IPS-18c (cell line): ENCODE data around the gene CAPN2.

ENCODE experiments used
- H3K4me3 ChIP-seq: 2 replicates; pipeline ENCODE4 v1.7.0; 2013; ENCODE audit warnings: low read depth, mild to moderate bottlenecking, low read length, moderate library complexity; ENCODE audit not compliant: insufficient read depth
- H3K9me3 ChIP-seq: one replicate; pipeline ENCODE4 v1.6.1; 2013; ENCODE audit warnings: mild to moderate bottlenecking, low read length, moderate library complexity; ENCODE audit not compliant: control insufficient read depth, insufficient read depth

CAPN2 gene

GRCh38 chr1:223765036-223765718 is 52.8 kb downstream of the CAPN2 start:
- no peak overlapping the region for H3K4me3 ChIP-seq
- H3K9me3 ChIP-seq, result no peaks in the 10 kb centered on the region

DNA sequence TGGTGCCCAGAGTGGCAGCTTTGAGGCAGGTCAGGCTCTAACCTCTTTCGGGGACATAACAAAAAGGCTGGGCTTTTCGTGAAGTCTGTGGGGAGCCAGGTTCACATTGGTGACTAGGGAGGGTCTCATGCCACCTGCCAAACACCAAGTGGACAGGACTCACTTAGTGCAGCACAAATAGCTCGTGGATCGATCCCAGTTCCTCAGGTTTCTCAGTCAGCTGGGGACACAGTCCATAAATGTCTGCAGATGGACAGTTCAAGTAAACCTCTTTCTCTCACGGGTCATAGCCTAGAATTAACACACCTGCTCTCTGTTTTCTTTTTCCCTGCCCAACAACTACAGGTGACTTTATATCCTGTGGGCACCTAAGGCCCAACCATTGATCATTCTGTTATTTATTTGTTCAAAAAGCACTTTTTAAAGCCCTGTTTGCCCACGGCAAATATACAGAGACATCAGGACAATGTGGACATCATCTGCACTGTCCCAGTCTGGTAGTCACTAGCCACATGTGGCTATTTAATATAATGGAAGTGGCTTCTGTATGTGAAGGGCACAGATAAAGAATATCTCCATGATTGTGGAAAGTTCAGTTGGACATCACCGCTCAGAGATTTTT is 53.5 kb downstream of the CAPN2 start:
- Histone ChIP-seq H3K4me3 (no peak overlapping the region), H3K9me3 (no peaks in the 10 kb centered on the region)

DNA sequence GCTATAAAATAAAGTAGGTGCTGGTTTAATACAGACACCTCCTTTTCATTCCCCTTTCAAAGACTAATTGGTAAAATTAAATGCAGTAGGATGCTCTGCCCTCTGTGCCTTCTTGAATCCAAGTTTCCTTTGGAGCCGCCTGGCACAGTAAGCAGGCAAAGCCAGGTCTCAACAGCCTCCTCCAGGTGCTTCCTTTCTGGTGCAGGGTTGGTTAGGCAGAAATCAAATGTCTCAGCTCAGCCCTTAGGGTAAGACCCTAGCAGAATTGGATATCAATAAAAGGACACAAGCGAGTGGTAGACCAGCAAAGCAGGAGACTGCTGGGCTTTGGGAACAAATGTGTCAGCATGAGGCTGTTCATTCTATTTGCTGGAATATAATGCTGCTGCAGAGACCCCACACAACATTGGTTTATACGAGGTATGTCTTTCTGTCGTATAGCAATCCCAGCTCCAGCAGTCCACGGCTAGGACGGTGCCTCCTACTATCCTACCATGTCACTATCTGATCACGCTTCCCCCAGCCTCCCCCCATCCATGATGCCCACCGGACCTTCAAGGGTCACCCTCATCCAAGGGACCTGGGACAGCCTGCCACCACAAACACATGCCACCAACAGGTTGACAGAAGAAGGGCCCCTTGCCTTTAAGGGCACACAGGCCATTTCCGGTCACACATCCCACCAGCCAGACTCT is 58.4 kb downstream of the CAPN2 start:
- H3K9me3 ChIP-seq, result no peaks in the 10 kb centered on the region
- H3K4me3 ChIP-seq, result no peak overlapping the region

DNA sequence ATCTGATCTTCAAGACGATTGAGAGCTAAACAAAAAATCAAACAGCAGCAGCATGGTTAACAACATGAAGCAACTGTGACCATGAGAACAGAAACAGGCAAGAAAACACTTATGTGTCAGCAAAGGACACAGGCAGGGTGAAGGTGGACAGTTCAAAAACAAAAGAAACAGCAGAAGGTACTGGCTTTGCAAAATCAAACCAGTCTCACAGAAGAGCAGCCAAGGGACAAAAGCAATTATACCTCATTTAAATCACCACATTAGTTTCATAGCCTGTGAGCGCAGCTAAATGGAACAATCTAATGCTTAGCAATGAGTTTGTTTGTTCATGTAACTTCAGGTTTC is 59.1 kb downstream of the CAPN2 start:
- H3K4me3 ChIP-seq, result no peak overlapping the region
- no peaks in the 10 kb centered on the region for H3K9me3 ChIP-seq

- no peak overlapping the region for H3K4me3 ChIP-seq
- H3K9me3 ChIP-seq, result no peaks in the 10 kb centered on the region
These were observed 59.8 kb downstream of the CAPN2 start for GRCh38 chr1:223771814-223772770.

DNA sequence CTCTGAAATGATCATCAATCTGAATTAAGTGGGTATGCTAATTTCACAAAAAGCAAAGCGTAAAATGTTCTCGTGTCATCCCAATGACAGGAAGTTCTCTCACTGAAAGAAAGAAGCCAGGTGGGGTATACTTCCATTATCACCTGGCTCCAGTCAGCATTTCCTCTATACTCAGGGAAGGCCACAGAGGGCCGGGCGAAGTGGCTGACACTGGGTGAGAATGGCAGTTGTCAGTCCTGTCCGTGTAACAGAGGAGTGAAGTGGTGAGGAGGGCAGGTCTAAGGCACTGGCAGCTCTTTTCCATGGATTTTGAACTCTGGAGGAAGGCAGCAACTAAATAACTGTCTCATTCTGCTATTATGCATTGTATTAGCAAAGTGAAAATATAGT is 60.4 kb downstream of the CAPN2 start:
- no peak overlapping the region for H3K4me3 ChIP-seq
- H3K9me3 ChIP-seq, result no peaks in the 10 kb centered on the region

- no peak overlapping the region for H3K4me3 ChIP-seq
These were observed 61.9 kb downstream of the CAPN2 start for GRCh38 chr1:223774134-223774814.

GRCh38 chr1:223775054-223775453 is 62.7 kb downstream of the CAPN2 start:
- H3K4me3 ChIP-seq, result no peak overlapping the region
- no peaks in the 10 kb centered on the region for H3K9me3 ChIP-seq

More at GRCh38 chr1:223774134-223774814, 61.9 kb downstream of the CAPN2 start:
- no peaks in the 10 kb centered on the region for H3K9me3 ChIP-seq

GRCh38 chr1:223775711-223776074 is 63.4 kb downstream of the CAPN2 start:
- Histone ChIP-seq H3K4me3 (no peak overlapping the region), H3K9me3 (no peaks in the 10 kb centered on the region)

DNA sequence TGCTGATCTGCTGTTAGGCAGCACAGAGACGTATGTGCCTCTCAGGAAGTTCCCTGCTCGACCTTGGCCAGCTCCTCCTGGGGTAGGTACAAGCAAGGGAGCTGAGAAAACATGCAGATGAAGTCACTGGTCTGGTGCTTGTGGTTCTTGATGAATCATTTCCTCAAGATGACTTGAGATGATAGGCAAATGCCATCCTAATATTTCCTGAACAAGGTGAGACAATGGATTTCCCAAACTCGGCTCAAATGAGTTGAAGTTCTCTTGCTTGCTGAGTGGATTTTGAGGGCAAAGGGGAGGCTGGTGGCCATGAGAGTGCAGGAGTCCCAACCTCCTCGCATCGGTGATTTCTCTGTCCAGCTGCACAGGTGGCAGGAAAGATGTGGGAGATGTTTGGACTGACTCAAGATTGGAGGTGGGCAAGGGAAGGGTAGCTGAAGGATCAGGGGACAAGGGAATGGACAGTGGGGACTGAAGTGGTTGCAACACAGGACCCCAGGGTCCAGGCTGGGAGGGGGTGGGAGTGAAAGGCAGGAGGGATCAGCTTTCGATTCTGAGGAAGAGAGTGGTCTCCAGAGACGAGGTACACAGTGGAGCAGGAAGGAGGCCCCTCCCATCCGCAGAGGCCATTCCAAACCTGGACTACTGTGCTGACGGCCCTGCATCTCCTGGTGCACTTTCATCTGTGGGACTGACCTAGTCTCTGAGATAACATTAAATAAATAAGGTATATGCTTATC is 63.9 kb downstream of the CAPN2 start:
- H3K4me3 ChIP-seq, result no peak overlapping the region
- no peaks in the 10 kb centered on the region for H3K9me3 ChIP-seq

GRCh38 chr1:223776826-223777454 is 64.6 kb downstream of the CAPN2 start:
- no peaks in the 10 kb centered on the region for H3K9me3 ChIP-seq

DNA sequence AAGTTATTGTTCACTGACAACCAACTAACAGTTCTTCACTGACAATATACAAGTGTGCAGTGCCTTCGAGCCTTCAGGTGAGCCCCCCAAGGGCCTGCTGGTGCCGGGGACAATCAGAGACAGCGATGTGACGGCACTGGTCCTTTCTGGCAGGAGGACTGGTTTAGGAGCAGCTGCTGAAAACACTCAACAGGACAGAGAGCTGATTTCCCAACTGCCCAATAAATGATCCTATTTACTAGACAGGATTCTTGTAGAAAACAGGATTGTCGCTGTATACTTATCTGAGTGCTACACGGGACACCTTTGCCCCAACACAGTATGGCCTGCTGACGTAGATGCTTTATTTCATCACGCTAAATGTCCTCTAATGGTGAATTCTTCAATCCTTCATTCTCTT is 68.0 kb downstream of the CAPN2 start:
- Histone ChIP-seq H3K9me3 (no peaks in the 10 kb centered on the region), H3K4me3 (no peak overlapping the region)

More at GRCh38 chr1:223776826-223777454, 64.6 kb downstream of the CAPN2 start:
- H3K4me3 ChIP-seq, result no peak overlapping the region

GRCh38 chr1:223780949-223781348 is 68.6 kb downstream of the CAPN2 start:
- no peak overlapping the region for H3K4me3 ChIP-seq
- H3K9me3 ChIP-seq, result no peaks in the 10 kb centered on the region

DNA sequence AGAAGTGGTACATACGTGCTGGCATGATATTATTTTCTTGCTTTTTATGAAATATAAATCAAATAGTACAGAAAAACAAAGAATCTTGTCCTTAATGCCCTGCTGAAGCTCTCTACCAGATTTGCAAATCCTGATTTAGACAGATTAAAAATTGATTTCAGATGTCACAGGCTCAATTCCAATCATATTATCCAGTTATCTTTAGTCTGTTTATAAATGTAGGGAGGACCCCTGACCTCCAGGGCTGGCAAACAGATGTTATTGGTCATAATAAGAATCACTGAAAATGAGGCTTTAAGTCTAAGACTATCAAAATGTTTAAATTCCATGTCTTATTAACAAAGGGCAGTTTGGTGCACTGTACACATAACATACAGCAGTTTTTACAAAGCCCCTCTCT is 71.3 kb downstream of the CAPN2 start:
- no peaks in the 10 kb centered on the region for H3K9me3 ChIP-seq
- H3K4me3 ChIP-seq, result no peak overlapping the region

GRCh38 chr1:223784541-223784940 is 72.2 kb downstream of the CAPN2 start:
- no peak overlapping the region for H3K4me3 ChIP-seq
- H3K9me3 ChIP-seq, result no peaks in the 10 kb centered on the region

DNA sequence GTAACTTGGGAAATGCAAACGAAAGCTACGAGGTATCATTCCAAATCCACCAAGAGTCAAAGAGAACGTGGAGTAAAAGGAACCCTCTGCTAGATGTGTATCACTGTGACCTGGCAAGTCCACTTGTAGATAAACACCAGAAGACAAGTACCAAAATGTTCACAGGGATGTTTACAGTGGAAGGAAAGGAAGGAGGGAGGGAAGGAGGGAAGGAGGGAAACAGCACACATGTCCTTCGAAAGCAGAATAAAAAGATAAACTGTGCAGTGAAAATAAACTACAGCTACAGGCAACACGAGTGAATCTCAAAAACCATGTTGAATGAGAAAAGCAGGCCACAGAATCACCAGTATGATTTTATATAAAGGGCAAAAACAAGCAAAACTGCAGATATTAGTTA is 73.5 kb downstream of the CAPN2 start:
- no peak overlapping the region for H3K4me3 ChIP-seq
- no peaks in the 10 kb centered on the region for H3K9me3 ChIP-seq
